Measurements from ENCODE around the gene ARHGAP25. TPM values are rescaled to one million over a fixed set of nuclear protein-coding genes. Genes with fewer than 3 reads are reported as not detected.

ARHGAP25 gene
- total and polyA plus RNA-seq, 2 of the 4 experiments (the other 2 are of a cell fraction): 0.29 to 0.36 TPM

DNA sequence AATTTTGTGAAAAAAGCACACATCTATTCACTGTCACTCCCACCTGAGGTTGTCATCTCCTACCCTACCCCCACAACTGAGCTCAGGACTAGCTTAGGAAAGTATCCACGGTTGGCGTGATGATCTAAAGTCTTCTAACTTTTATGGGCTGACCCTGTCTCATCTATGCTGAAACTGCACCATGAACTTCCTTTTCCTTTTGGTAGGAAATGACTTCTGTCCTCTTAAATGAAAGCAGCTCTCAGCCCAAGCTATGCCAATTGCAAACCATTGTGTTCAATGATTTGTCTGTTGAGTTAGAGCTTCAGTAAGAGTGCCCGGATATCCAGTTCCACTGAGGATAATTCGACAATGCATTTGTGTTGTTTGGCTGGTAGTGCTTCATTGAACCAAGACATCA, 52.7 kb downstream of the ARHGAP25 start:
- no peak overlapping the region for H2AK9ac ChIP-seq (replicated peaks; ENCODE audit: low read depth, low read length, poor library complexity)
- no CpG with 5 or more reads among the region's 4 CpGs for WGBS, 2 experiments (ENCODE audit: extremely low coverage in 2 of 2, insufficient read length in 1 of 2)
- H2AFZ ChIP-seq (replicated peaks; ENCODE audit: low read length, poor library complexity): no peak overlapping the region
- H4K20me1 ChIP-seq (ENCODE audit: insufficient read depth, low read length): no peaks in the 10 kb centered on the region
- no peak overlapping the region for H3K18ac ChIP-seq (ENCODE audit: low read depth, low read length)
- H4K8ac ChIP-seq (ENCODE audit: low read depth in 2 of 2, low read length in 2 of 2): no peak overlapping the region
- no peak overlapping the region for H3K14ac ChIP-seq (replicated peaks; ENCODE audit: low read depth, low read length)
- no peak overlapping the region for H4K5ac ChIP-seq (ENCODE audit: low read depth, low read length)
- POLR2A ChIA-PET (ENCODE audit: unreplicated experiment): no interaction called here
- ATAC-seq (ENCODE audit: low read depth): no peak
- H3K36me3 ChIP-seq (ENCODE audit: control insufficient read depth, insufficient read depth, low read length): no peaks in the 10 kb centered on the region
- H3K27me3 ChIP-seq (ENCODE audit: control insufficient read depth, insufficient read depth, low read length): peaks cover 20% of the 10 kb centered on the region
- no peak overlapping the region for H3K56ac ChIP-seq (ENCODE audit: extremely low read depth, insufficient read depth, low read length)
- no peaks in the 10 kb centered on the region for H3K9me3 ChIP-seq (ENCODE audit: control insufficient read depth, insufficient read depth, low read length)
- H3K4ac ChIP-seq (ENCODE audit: low read depth, low read length): no peak overlapping the region
- in situ Hi-C loops (cut with MboI; ENCODE audit: low sequenced_read_pairs): no loop called here
- no peak overlapping the region for H3K23ac ChIP-seq (ENCODE audit: low read depth, low read length)
- H3K27ac ChIP-seq (ENCODE audit: insufficient read depth, low read length): no peak overlapping the region
- CTCF ChIA-PET: interaction anchor here (1.0 kb wide), 1 partner anchor 8 kb away, joined by 3 read pairs; no protein-coding TSS in a partner anchor
- DNase-seq: no peak
- no TSS peak for BruUV-seq (replicated peaks)
- H2BK5ac ChIP-seq (ENCODE audit: low read depth, low read length, poor library complexity, severe bottlenecking): no peak overlapping the region
- no peaks in the 10 kb centered on the region for H3K4me1 ChIP-seq (ENCODE audit: control insufficient read depth, insufficient read depth, low read length)
- no peak overlapping the region for H2AK5ac ChIP-seq (ENCODE audit: low read depth, low read length)
- intact Hi-C loops (cut with micrococcal nuclease): no loop called here
- no peak overlapping the region for H3K4me3 ChIP-seq (ENCODE audit: insufficient read depth, low read depth, low read length)
- no peaks in the 10 kb centered on the region for H3K9me1 ChIP-seq (ENCODE audit: insufficient read depth, low read length)
- H2BK20ac ChIP-seq (ENCODE audit: low read depth, low read length): no peak overlapping the region
- no peak overlapping the region for H4K91ac ChIP-seq (ENCODE audit: insufficient read depth, low read depth, low read length)
- H2BK15ac ChIP-seq (ENCODE audit: low read depth, low read length): no peak overlapping the region
- dilution Hi-C loops (cut with HindIII; ENCODE audit: low sequenced_read_pairs, unreplicated experiment): no loop called here
- H2BK120ac ChIP-seq (ENCODE audit: low read depth, low read length): no peak overlapping the region
- no peak overlapping the region for H3K4me2 ChIP-seq (ENCODE audit: low read depth, low read length)
- H3K79me1 ChIP-seq (ENCODE audit: low read depth in 1 of 2, low read length in 2 of 2): no peaks in the 10 kb centered on the region
- TF ChIP-seq ELK1 (IDR thresholded peaks at IDR 0.05; ENCODE audit: borderline replicate concordance, low read depth, low read length) (no peak), POLR2A (IDR thresholded peaks at IDR 0.05; ENCODE audit: low read depth, low read length) (no peak), RCOR1 (IDR thresholded peaks at IDR 0.05; ENCODE audit: insufficient replicate concordance, low read length) (no peak), RAD21 (IDR thresholded peaks at IDR 0.05; ENCODE audit: low read length) (no peak), CHD1 (IDR thresholded peaks at IDR 0.05; ENCODE audit: low read depth, low read length) (no peak), BHLHE40 (IDR thresholded peaks at IDR 0.05; ENCODE audit: low read depth, low read length) (no peak), CEBPB (IDR thresholded peaks at IDR 0.05; ENCODE audit: low read depth, low read length) (no peak), MAZ (IDR thresholded peaks at IDR 0.05; ENCODE audit: borderline replicate concordance, low read depth, low read length) (no peak), RFX5 (IDR thresholded peaks at IDR 0.05; ENCODE audit: low read depth, low read length) (no peak), MAFK (IDR thresholded peaks at IDR 0.05; ENCODE audit: low read depth, low read length) (no peak), SMC3 (IDR thresholded peaks at IDR 0.05; ENCODE audit: low read depth, low read length) (no peak), CTCF (conservative IDR thresholded peaks at IDR 0.05; ENCODE audit: low read depth, low read length) (no peak), NFE2L2 (IDR thresholded peaks at IDR 0.05; ENCODE audit: low read depth, low read length) (no peak)
- no peak overlapping the region for H3K9ac ChIP-seq (ENCODE audit: low read depth, low read length)
